ENCODE measurements around the gene SLC7A5. TPM values are rescaled to one million over a fixed set of nuclear protein-coding genes. Genes with fewer than 3 reads are reported as not detected.
"Not testable (repeated sequence)": the region's sequence is repeated elsewhere in the genome, so short reads cannot be mapped to it uniquely, and the experiment has no call there.

The SLC7A5 gene
- total and polyA plus RNA-seq, 12 donors = 1.2 to 15.3 (median 4.1) TPM

GRCh38 chr16:87789437-87790291 lies 79.6 kb downstream of the SLC7A5 start:
- intact Hi-C loops (cut with DNase I) = no loop called here
- H3K27ac ChIP-seq = peak overlapping the region in 2 of 10 donors; percentile 46 to 53
- H3K9me3 ChIP-seq = no peaks in the 10 kb centered on the region

GRCh38 chr16:87788730-87789436 lies 80.4 kb downstream of the SLC7A5 start:
- H3K36me3 ChIP-seq; H3K9me3 ChIP-seq; ATAC-seq; DNase-seq; H3K27me3 ChIP-seq; intact Hi-C loops (cut with DNase I); H3K4me3 ChIP-seq: not testable (repeated sequence)
- H3K27ac ChIP-seq = peak overlapping the region in 1 of 10 donors; percentile 46
- peaks cover 0 to 11% (median 0%) of the 10 kb centered on the region in 9 donors for H3K4me1 ChIP-seq
- WGBS, 2 donors = 91 to 92% methylated on average over 10 of the region's 10 CpGs

More at GRCh38 chr16:87789437-87790291, 79.6 kb downstream of the SLC7A5 start:
- H3K27me3 ChIP-seq = peaks cover 0 to 5% (median 0%) of the 10 kb centered on the region in 7 donors
- WGBS, 2 donors = 75 to 77% methylated on average over 20 of the region's 20 CpGs
- DNase-seq (no peak), ATAC-seq (peak in 4 of 8 donors; percentile 30 to 74 (median 44))
- H3K36me3 ChIP-seq = no peaks in the 10 kb centered on the region
- no peak overlapping the region for H3K4me3 ChIP-seq
- TF ChIP-seq CTCF (IDR thresholded peaks at IDR 0.05) = no peak
- H3K4me1 ChIP-seq = peaks cover 0 to 11% (median 0%) of the 10 kb centered on the region in 9 donors

- H3K27ac ChIP-seq; DNase-seq; ATAC-seq; H3K27me3 ChIP-seq; H3K36me3 ChIP-seq; intact Hi-C loops (cut with DNase I); H3K4me3 ChIP-seq; H3K9me3 ChIP-seq: not testable (repeated sequence)
- peaks cover 0 to 11% (median 0%) of the 10 kb centered on the region in 9 donors for H3K4me1 ChIP-seq
- 81 to 89% methylated on average over 2 of the region's 2 CpGs for WGBS, 2 donors
These were observed 81.7 kb downstream of the SLC7A5 start for GRCh38 chr16:87787451-87788091.

GRCh38 chr16:87784812-87785211 lies 84.5 kb downstream of the SLC7A5 start:
- Histone ChIP-seq H3K27me3 (peaks cover 0 to 4% (median 0%) of the 10 kb centered on the region in 7 donors), H3K4me3 (no peak overlapping the region), H3K36me3 (no peaks in the 10 kb centered on the region), H3K9me3 (no peaks in the 10 kb centered on the region), H3K4me1 (peaks cover 0 to 17% (median 1%) of the 10 kb centered on the region in 9 donors), H3K27ac (no peak overlapping the region)
- no peak for TF ChIP-seq CTCF (IDR thresholded peaks at IDR 0.05)
- DNase-seq (no peak), ATAC-seq (peak in 4 of 8 donors; percentile 34 to 79 (median 40))
- WGBS, 2 donors = 34 to 37% methylated on average over 10 of the region's 10 CpGs
- intact Hi-C loops (cut with DNase I) = no loop called here

- 86 to 88% methylated on average over 4 of the region's 4 CpGs for WGBS, 2 donors
- peaks cover 0 to 40% (median 17%) of the 10 kb centered on the region in 9 donors for H3K4me1 ChIP-seq
- H3K36me3 ChIP-seq = no peaks in the 10 kb centered on the region
- no peak for TF ChIP-seq CTCF (IDR thresholded peaks at IDR 0.05)
- intact Hi-C loops (cut with DNase I) = no loop called here
- peaks cover 0 to 4% (median 0%) of the 10 kb centered on the region in 7 donors for H3K27me3 ChIP-seq
- no peak overlapping the region for H3K27ac ChIP-seq
- no peak overlapping the region for H3K4me3 ChIP-seq
- H3K9me3 ChIP-seq = no peaks in the 10 kb centered on the region
- ATAC-seq (no peak), DNase-seq (no peak)
These were observed 87.3 kb downstream of the SLC7A5 start for GRCh38 chr16:87782033-87782432.
